HEK293T (cell line): ENCODE measurements around the gene PLK5.

Source experiments
- ARNT ChIP-seq: fragments of 450-650 bp; IDR thresholded peaks from 2 replicates; pipeline ENCODE4 v1.6.1; 2017; ENCODE audit warnings: mild to moderate bottlenecking
- BHLHE40 ChIP-seq: fragments of 450-650 bp; IDR thresholded peaks from 2 replicates; pipeline ENCODE4 v1.6.1; 2016; ENCODE audit warnings: mild to moderate bottlenecking, moderate library complexity, borderline replicate concordance
- FOXA1 ChIP-seq: fragments of 450-650 bp; IDR thresholded peaks from 2 replicates; pipeline ENCODE4 v1.6.1; 2016; ENCODE audit warnings: mild to moderate bottlenecking
- FOXK2 ChIP-seq: fragments of 450-650 bp; IDR thresholded peaks from 2 replicates; pipeline ENCODE4 v1.6.1; 2016; ENCODE audit warnings: mild to moderate bottlenecking
- FOXM1 ChIP-seq: fragments of 450-650 bp; IDR thresholded peaks from 2 replicates; pipeline ENCODE4 v1.6.1; 2017; ENCODE audit warnings: mild to moderate bottlenecking, borderline replicate concordance
- HDGF ChIP-seq: fragments of 450-650 bp; IDR thresholded peaks from 2 replicates; pipeline ENCODE4 v1.6.1; 2017; ENCODE audit warnings: antibody characterized with exemption, borderline replicate concordance
- LEF1 ChIP-seq: fragments of 450-650 bp; IDR thresholded peaks from 2 replicates; pipeline ENCODE4 v1.6.1; 2017; ENCODE audit warnings: mild to moderate bottlenecking, borderline replicate concordance
- PKNOX1 ChIP-seq: fragments of 450-650 bp; IDR thresholded peaks from 2 replicates; pipeline ENCODE4 v1.6.1; 2016
- SP1 ChIP-seq: fragments of 450-650 bp; IDR thresholded peaks from 2 replicates; pipeline ENCODE4 v1.6.1; 2017
- SUZ12 ChIP-seq: fragments of 450-650 bp; IDR thresholded peaks from 2 replicates; pipeline ENCODE4 v1.6.1; 2016; ENCODE audit warnings: mild to moderate bottlenecking
- TARDBP ChIP-seq: fragments of 450-650 bp; IDR thresholded peaks from 2 replicates; pipeline ENCODE4 v1.6.1; 2016
- ZNF384 ChIP-seq: fragments of 450-650 bp; IDR thresholded peaks from 2 replicates; pipeline ENCODE4 v1.6.1; 2016

- TF ChIP-seq FOXM1, result no peak
- no peak for TF ChIP-seq FOXA1
- no peak for TF ChIP-seq SP1
- TF ChIP-seq FOXK2, result no peak
- TF ChIP-seq HDGF, result no peak
- no peak for TF ChIP-seq LEF1
- TF ChIP-seq PKNOX1, result no peak
- no peak for TF ChIP-seq BHLHE40
- TF ChIP-seq SUZ12, result no peak
- TF ChIP-seq ZNF384, result no peak
- TF ChIP-seq ARNT, result no peak
- TF ChIP-seq TARDBP, result no peak
These were observed 13.5 kb upstream of the PLK5 start for GRCh38 chr19:1510442-1510806.
